T-helper 1 cell treated with Interleukin-12 subunit alpha and Interleukin-12 subunit beta and Interleukin-4 antibody, amounts not matched to agents 30 ng/mL and 1 ng/mL, for 36 hours (primary cell): Measurements from ENCODE around the gene GRID1. TPM values are rescaled to one million over a fixed set of nuclear protein-coding genes. Genes with fewer than 3 reads are reported as not detected.

Experiments
- intact Hi-C: fragments of 100-400 bp; cut with micrococcal nuclease; formaldehyde crosslinking; loops from one replicate; pipeline ENCODE4 v1.15.1; 2024
- total RNA-seq: library from RNA; stranded (reverse); gene quantifications from 2 replicates; pipeline ENCODE4 v1.2.3, GENCODE V29; 2022

Gene GRID1
- not detected in 2 replicates for total RNA-seq

DNA sequence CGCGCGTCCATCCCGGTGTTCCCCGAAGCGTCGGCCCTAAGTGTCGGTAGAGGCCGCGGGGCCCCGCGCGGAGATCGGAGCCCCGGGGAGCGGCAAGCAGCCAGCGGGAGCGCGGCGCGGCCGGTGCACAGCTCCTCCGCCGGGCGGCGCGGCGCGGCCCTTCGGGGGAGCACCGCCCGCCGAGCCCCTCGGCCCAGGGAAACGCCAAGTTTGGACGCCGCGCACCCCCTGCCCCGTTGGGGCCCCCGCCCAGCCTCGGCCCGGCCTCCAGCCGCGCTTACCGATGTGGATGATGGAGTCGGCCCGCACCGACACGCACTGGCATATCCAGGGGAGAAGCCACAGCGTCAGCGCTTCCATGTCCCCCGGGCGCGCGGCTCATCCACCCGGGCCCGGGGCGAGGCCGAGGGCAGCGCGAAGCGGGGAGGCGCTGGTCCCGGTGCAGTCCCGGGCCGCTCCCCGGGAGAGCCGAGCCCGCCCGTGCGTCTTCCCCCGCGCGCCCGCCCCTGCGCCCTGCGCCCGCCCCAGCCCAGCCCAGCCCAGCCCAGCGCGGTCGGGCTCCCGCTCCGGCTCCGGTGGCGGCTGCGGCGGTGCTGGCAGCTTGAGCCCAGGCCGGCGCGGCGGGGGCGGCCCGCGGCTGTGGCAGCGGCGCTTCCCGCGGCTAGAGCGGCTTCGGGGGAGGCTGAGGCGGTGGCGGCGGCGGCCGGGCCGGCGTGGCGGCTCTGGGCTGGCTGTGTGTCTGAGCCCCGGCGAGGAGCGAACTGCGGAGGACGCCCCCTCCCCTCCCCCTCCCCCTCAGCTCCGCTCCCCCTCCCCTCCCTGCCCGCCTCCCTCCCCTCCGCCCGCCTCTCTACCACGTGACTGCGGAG, at the start of gene GRID1:
TSS of gene GRID1 (minus strand) at position 763 of the 869 bp plus-strand sequence.
- intact Hi-C loops, result no loop called here

DNA sequence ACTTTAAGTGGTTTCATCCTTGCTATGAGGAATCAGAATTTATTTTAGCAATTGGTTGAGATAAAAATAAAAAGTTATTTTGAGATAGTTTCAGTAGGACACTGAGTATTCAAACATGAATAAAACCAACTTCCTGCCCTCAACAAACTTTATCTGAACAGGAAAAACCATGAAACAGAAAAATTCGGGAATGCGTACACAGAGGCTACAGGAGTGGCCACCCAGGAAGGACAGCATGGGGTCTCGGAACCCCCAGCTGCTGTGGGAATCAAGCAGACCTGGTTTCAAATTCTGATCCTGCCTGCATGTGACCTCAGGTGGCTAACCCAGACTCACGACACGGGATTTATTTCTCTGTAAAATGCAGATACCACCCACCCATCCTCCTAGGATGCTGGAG, 49.0 kb upstream of the GRID1 start:
- intact Hi-C loops, result no loop called here

DNA sequence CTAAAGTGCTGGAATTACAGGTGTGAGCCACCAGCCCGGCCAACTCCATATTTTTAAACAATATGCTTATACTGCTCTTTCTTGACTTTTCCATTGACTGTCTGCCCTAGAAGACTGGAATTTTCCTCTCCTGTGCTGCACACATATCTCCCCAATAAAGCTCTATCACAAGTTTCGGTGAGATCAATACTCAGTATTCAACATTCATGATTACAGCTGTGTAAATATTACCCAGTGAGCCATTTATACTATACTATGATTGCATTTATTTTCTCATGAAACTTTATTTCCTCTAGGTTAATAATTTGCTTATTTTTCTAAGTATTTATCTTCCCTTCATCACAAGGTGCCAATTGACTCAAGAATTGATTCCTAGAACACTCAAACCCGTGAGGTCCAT, 48.5 kb upstream of the GRID1 start:
- intact Hi-C loops, result no loop called here

DNA sequence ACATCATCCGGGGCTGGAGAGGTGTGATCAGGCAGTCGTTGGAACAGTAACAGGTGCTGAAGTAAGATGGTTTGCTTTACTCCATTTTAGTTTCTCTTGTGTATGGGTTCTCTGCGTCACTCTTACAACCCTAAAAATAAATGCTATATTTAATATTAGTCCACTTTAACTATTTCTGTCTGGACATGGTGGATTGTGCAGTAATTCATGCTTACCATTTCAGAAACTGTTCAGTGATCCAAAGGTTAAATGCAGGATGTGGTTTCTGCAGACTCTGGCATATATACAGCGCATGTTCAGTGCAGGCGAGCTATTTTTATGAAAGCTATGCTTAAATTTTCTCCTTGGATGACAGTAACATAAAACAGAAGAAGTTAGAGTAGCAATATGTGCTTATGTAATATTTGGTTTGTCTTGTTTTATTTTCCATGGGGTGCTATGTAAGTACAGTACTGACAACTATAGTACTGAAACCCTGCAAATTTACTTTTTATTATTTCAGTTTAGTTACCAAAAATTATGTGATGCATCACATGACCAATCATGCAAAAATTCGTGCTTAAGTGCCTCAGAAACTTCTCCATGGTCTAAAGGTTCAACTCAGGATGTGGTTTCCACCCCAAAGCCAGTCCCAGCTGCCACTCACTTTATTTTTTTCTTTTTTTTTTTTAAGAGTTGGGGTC, 46.6 kb upstream of the GRID1 start:
- intact Hi-C loops, result loop anchor here (1.0 kb wide), 1 partner anchor 108 kb away; the partner anchor contains the start of gene WAPL

DNA sequence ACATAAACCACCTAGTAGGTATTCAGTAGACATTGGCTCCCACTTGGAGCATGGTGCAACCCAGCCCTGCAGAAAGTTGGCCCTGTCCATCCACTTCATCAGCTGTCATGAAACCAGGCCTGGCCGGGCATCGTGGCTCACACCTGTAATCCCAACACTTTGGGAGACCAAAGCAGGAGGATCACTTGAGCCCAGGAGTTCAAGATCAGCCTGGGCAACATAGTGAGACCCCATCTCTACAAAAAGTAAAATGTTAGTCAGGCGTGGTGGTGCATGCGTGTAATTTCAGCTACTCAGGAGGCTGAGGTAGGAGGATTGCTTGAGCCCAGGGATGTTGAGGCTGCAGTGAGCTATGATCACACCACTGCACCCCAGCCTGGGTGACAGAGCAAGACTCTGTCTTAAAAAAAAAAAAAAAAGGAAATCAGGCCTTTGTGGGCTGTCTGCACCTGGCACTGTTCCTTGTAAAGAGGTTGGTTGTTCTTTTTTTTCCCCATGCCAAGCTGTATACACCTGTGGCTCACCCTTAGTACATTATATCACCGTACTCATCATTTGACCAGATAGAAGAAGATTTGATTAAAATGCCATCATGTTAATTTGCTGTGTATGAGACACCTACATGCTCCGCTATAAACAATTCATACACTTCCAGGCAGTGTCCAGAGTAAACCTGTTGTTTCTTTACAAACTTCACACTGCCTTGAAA, 45.4 kb upstream of the GRID1 start:
- intact Hi-C loops, result loop anchor here (1.0 kb wide), 1 partner anchor 12 kb away; no protein-coding TSS in a partner anchor

DNA sequence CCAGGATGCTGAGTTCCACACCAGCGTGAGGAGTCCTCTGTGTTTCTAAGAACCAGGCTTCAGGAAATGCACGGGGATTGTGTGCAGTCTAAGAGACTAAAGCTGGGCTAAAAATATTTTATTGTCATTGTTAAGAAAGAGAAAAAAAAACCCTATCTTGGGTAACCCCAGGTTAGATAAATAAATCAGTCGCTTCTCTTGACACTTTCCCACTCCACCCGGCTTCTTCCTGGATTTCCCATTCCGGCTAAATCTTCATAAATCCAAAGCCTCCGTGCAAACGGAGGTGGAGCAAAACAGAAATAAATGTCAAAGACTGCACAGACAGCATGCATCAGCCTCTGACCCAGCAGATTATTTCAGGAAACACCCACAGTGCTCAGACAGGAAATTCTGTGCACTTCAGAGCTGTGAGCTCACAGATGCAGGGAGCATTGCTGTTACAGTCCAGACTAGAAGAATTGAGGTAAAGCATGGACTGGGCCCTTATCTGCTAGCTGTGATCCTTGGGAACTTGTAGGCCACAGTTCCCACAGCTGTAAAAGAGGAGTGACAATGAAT, 44.8 kb upstream of the GRID1 start:
- intact Hi-C loops, result loop anchor here (1.0 kb wide), 1 partner anchor 11 kb away; no protein-coding TSS in a partner anchor

DNA sequence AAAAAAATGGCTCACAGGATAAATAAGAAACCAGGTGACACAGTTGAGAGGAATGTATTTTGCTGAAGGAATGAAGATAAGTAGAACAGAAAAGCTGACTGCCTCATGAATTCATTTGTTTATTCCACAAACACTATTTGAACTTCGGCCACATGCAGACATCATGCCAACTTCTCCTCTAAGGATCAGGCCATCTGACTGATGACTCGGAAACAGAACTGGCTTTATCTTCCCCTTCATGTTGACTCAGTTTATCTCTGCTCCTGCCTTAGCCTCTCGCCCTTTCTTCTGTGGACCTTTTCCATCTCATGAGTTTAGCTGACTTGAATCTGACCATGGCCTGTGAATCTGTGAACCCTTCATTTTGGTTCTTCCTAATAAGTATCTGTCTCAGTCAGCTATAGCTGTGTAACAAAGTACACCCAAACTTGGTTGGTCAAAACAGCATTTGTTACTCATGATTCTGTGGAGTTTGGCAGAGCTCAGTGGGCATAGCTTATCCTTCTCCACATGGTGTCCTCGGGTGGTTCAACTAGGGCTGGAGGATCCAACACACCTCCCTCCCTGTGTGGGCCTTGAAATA, 44.0 kb upstream of the GRID1 start:
- intact Hi-C loops, result loop anchor here (1.0 kb wide), 1 partner anchor 10 kb away; no protein-coding TSS in a partner anchor

DNA sequence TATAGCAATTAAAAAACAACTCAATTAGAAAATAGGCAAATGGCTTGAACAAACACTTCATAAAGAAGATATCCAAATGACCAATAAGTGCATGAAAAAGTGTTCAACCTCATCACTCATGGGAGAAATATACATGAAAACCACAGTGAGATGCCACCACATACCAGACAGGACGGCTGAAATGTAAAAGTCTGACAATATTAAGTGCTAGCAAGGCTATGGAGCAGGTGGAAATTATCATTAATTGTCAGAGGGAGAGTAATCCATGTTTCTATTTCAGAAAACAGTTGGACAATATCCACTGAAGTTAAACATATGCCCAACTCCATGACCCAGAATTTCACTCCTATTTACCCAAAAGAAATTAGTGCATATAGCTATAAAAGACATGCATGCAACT, 42.6 kb upstream of the GRID1 start:
- intact Hi-C loops, result loop anchor here (10.0 kb wide), 1 partner anchor 686 kb away; the partner anchor contains the start of genes GLUD1 and SHLD2

DNA sequence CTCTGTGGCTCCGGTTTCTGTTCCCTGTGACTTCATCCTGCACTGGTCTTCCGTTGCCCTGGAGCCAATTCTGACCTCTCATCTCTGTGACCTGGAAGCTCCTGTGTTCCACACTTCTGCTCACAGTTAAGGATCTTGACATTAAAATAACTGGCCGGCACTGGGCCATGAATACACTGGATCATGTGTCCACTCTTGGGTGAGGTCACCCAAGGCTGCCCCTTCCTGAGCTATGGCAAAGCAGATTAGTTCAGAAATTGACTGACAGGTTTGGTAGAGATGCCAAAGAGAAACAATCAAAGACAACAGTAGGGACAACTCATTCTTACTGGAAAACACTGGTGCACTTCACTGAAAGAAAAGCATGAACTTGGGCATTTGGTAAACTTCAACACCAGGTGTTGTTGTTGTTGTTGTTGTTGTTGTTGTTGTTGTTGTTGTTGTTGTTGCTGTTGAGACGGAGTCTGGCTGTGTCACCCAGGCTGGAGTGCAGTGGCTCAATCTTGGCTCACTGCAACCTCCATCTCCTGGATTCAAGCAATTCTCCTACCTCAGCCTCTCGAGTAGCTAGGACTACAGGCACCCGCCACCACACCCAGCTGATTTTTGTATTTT, 36.7 kb upstream of the GRID1 start:
- intact Hi-C loops, result loop anchor here (10.0 kb wide), 1 partner anchor 692 kb away; the partner anchor contains the start of genes GLUD1 and SHLD2

DNA sequence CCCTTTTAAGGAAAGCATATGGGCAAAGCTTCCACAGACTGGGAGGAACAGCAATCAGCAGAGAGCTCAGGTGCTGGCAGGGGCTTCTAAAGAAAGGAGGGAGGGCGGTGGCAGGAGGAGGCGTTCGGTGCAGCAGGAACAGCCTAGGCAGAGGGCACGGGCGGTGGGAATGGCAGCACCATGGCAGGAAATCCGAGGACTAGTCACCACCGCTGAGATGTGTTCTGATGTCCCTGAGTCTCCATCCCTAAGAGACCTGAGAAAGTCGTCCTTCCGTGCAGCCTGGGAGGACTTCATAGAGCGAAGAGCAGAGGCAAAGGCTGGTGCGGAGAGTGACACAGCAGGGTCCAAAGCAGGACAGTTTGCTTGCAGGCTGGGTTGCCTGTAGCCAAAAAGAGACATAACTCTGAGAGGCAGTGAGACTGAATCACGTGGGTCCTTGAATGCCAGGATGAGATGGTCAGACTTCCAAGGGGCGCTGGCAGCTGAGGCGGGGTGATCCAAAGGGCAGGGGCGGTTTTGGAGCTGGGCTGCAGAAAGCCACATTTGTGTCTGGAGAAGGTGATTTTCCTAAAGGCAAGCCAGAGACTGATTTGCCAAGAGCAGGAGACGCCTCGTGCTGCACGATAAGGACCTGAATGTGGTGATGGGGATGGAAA, 35.8 kb upstream of the GRID1 start:
- intact Hi-C loops, result loop anchor here (10.0 kb wide), 1 partner anchor 692 kb away; the partner anchor contains the start of genes GLUD1 and SHLD2

DNA sequence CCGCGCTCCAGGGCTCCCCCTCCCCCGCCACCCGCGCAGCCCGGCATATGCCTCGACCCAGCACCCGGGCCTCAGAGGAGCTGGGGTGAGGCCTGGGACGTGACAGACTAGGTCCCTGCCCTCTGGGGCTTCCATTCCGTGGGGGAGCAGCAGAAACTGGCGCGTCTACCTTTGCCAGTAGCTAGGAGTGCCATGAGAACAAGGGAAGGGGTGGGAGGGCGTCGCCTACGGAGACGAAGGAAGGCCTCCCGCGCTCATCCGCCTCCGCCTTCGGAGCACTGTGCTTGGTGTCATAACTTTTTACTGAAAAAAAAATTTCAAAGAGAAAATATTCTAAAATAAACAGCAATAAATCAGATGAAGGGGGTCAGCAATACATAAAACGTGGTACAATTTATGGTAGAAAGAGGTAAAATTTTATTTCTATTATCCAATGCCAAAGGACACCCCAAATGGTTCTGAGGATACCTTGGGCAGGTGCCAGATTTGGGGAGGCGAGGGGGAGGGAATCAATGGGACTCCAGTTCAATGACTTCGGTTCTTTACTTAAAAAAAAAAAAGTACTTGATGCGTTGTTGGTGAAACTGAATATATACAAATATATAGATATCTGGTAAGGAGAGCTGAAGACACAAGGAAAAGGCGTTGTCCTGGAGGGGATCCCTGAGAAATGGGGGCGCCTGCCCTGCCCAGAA, 35.1 kb upstream of the GRID1 start:
- intact Hi-C loops, result loop anchor here (10.0 kb wide), 1 partner anchor 693 kb away; the partner anchor contains the start of genes GLUD1 and SHLD2

DNA sequence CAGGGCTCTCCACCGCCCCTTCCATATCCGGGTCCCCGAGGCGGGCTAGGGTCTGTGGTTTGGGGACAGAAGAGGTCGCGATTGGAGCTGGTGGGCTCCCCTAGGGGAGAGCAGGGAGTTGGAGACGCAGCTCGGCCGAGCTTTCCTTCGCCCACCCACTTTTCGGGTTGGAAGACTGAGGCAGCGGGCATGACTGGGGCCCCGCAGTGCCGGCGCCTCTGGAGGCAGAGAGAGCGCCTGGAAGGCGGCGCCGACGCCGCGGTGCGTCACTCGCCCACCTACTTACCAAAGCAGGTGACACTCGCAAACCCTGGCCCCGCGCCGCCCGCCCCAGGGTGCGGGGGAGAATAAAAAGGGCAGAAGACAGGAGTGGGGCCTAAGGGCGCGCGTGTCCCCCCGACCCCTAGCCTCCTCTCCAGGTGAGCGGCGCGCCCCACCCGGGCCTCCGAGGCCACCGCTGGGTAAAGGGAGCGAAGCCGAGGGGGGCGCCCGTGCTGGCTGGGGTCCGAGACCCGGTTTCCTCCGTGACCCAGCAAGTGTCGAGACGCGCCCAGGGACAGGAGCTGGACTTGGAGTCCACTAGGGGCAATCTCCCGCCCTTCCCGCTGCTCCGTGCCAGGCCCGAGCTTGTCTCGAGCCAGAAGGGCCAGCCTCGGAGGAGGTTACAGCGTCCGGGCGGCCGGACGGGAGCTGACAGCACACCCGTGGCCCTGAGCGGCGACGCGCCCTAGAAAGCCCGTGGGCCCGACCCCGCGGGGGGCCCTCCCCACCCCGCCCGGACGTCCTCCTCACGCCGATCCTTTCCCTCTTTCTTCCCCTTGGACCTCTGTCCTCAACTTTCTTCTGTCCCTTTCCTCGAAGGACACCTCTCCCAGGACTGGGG, 34.4 kb upstream of the GRID1 start:
- intact Hi-C loops, result loop anchor here (1.0 to 10.0 kb wide), 6 partner anchors 10 to 694 kb away; partner anchors contain the start of genes GLUD1, SHLD2 and WAPL

DNA sequence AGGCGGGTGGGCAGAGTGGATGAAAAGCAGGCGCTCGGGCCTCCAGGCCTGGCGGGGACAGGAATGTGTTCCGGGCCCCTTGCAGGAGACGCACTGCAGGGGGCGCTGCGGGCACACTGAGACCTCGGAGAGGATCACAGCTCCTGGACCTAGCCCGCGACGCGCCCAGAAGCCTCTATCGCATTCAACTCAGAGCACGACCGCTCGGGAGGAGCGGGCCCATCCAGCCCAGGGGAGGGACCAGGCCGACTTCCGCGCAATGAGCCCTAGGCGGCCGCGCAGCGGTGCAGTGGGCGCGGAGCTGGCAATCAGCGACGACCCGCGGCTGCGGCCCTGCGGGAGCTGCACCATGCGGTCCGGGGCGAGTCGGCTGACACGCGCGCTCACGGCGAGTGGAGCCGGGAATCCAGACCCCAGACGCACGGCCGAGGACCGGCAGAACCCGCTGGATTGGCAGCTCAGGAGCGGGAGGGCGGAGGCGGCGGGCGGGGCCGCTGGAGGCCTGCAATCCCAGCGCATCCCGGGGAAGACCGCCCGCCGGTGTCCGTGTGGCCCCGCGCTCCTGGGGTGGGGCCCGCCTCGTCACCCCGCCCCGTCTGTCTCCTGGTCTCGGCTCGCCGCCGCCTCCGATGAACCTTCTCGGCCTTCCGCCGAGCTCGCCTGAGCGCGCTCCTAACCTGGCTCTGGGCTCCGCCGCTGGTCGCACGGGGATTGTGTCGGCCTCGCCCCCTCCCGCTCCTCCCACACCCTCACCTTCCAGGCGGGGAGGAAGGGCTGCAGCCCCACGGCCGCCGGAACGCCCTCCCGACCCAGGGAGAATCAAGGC, 33.5 kb upstream of the GRID1 start:
- intact Hi-C loops, result loop anchor here (1.0 to 10.0 kb wide), 7 partner anchors 11 to 695 kb away; partner anchors contain the start of genes BMPR1A, GLUD1, SHLD2 and WAPL

DNA sequence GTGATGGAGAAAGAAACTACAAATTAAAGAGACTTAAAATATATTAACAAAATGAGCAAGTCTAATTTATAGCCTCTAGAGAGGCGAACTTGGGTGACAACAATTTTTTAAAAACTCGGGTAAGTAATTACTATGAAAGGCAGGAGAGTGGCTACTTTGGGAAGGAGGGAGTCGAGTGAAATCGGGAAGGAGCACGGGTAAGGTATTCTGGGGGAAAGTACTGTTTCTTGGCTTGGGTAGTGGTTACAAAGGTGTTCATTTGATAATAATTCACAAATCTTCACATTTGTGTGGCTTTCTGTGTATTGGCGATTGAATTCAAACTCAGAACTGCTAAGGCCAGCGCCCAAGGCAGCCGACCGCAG, 32.9 kb upstream of the GRID1 start:
- intact Hi-C loops, result loop anchor here (5.0 kb wide), 1 partner anchor 358 kb away; the partner anchor contains the start of gene BMPR1A

DNA sequence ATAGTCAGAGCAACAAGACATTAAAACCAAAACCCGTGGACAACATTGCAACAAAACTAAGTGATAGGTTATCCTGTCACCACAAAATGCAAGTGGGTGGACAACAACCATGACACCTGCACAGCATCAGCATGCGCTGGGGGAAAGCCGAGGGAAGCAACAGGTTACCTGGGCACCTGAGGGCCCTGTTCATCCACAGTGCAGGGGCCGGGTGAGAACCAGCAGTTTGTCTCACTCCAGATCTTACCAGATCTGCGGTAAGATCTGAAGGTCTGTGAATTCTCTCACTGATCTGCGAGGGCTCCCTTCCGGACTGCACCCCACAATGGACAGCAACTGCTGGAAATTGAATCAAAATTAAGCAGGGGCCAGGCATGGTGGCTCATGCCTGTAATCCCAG, 30.5 kb upstream of the GRID1 start:
- intact Hi-C loops, result loop anchor here (5.0 kb wide), 1 partner anchor 360 kb away; the partner anchor contains the start of gene BMPR1A

DNA sequence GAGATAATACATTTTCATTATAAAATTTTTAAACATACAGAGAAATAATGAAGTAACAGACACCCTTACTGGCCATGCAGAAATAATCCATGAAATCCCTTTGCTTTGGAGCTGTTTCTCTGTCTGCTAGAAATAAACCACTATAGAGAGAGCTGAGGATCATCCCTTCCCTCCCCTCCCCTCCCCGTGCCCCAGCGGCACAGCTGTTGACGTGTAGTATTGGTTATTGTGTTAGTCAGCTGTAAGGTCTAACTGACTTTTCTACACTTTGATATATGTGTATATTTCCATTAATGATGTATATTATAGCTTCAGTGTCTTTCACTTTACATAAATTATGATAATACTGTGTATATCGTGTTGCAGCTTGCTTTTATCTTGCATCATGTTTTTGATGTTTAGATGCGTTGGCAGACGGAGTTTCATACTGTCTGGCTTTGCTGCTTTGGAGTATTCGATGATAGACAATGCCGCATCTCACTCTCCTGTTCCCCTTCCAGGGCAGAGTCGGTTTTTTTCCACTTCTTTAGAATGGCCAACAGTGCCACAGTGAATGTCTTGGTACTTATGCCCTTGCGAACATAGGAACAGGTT, 27.4 kb upstream of the GRID1 start:
- intact Hi-C loops, result no loop called here
